ENCODE measurements around the gene SYNDIG1. TPM values are rescaled to one million over a fixed set of nuclear protein-coding genes. Genes with fewer than 3 reads are reported as not detected.
A peak's percentile ranks its signal among the peaks of the same experiment; 100 is the strongest.

The SYNDIG1 gene
- polyA plus RNA-seq, 1 donor, result 4.1 TPM

GRCh38 chr20:24448170-24448569 is 21.3 kb upstream of the SYNDIG1 start:
- DNase-seq, result no peak

- DNase-seq, result no peak
Observed at GRCh38 chr20:24449026-24449720, 20.3 kb upstream of the SYNDIG1 start.

GRCh38 chr20:24450177-24450576 is 19.3 kb upstream of the SYNDIG1 start:
- DNase-seq, result no peak

DNA sequence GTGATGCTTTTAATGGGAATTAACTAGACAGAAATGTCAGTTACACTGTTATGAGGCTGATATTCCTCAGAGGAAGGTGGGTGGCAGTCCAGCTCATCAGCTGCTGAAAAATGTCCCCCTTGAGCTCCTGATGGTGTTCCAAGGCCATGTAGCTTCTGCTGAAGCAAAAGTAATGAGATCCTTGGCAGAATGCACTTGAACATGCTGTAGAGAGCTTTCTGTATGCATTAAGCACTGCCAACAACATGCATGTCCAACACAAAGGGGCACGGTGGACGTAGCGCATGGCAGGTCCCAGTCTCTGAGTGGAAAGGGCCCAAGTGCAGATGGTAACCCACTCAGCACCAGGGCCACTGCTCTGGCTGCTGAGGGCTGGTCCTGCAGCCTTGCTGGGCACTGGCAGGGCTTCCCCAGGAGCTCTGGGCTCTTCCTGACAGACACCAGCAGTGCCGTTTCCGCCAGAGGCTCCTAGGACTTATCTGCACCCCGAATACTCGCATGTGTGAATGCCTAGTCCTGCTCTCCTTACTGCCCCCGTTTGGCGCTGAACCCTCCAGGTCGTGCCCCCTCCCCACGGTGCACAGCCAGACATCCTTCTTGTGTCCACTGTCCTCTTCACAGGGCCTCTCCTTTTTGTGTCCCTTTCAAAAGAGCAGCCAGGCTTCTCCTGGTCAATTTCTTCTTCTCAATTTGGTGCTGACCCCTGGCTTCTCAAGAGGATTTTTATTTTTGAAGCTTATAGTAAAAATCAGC is 18.6 kb upstream of the SYNDIG1 start:
- no peak for DNase-seq

DNA sequence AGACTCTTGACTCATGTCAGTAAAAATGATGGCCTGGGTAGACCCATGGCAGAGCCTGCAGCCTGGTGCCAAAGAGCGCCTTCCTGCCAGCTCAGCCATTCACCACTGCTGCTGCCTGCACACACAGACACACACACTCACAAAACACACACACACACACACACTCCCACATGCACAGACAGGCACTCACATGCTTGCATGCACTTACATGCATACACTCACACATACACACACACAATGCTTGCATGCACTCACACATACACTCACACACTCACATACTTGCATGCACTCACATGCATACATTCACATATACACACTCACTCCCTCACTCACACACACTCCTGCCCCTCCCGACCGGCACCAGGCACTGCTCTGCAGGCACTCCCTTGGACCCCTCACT is 18.0 kb upstream of the SYNDIG1 start:
- no peak for DNase-seq

GRCh38 chr20:24452016-24452415 is 17.4 kb upstream of the SYNDIG1 start:
- DNase-seq, result no peak

DNA sequence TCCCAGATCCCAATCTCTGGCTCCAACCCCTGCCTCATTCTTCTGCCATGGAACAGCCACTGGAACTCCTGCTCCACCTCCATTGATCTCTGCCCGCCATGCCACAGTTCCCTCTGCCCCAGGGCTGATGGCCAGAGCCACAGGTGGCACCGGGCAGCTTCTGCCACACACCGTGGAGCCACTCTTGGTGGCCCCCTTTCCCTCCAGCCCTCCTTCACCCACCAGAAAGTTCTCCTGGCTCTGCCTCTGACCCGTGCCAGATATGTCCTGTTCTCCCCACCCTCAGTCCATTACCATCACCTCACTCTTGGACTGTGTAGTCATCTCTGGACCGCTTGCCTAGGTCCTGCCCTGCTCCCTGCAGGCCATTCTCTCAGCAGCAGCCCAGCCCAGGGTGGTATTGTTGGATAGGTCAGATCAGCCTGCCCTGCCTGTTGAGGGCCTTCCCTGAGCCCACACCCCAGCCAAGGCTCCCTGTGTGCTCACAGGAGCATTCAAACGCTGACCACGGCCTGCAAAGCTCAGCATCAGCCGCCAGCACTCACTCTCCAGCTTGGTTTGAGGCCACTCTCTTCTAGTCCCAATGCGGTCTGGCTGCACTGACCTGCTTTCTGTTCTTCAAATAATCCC is 16.8 kb upstream of the SYNDIG1 start:
- no peak for DNase-seq

DNA sequence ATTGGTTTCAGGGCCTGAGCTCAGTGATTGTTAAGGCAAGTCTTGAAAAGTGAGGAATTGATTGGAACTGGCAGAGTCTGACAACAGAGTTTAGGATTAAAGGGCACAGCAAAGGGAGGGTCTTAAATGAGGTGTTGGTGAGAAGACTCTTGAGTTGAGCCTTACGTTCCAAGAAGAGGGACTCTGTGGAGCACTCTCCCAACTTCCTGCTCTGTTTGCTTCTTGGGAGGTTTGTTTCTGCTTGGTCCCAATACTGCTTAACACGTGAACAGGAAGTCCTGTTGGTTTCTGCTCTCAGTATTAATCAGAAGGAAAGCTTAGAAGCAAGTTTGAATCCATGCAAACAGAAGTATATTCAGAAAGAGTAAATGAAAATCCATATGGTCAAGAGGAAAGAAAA is 15.6 kb upstream of the SYNDIG1 start:
- DNase-seq, result no peak

- DNase-seq, result no peak
Observed at GRCh38 chr20:24455081-24455480, 14.3 kb upstream of the SYNDIG1 start.

GRCh38 chr20:24456398-24456781 is 13.0 kb upstream of the SYNDIG1 start:
- DNase-seq, result no peak

- no peak for DNase-seq
Observed at GRCh38 chr20:24458436-24458835, 11.0 kb upstream of the SYNDIG1 start.

GRCh38 chr20:24459733-24460132 is 9.7 kb upstream of the SYNDIG1 start:
- no peak for DNase-seq

DNA sequence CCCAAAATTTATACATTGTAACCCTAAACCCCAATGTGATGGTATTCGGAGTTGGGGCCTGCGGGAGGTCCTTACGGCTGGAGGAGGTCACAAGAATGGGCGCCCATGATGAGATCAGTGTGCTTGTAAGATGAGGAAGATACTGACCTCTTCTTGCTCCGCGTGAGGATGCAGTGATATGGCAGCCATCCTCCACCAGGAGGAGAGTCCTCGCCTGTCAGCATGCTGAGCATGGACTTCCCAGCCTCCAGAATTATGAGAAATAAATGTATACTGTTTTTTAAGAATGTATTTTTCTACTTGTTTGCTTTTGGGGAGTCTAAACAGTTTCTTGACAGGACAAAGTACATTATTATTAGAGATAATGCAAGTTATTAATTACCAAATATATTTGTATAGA is 8.7 kb upstream of the SYNDIG1 start:
- DNase-seq, result no peak

- no peak for DNase-seq
Observed at GRCh38 chr20:24461848-24462247, 7.6 kb upstream of the SYNDIG1 start.

- peak; percentile 19 for DNase-seq
Observed at GRCh38 chr20:24462460-24463010, 6.9 kb upstream of the SYNDIG1 start.

- DNase-seq, result no peak
Observed at GRCh38 chr20:24465159-24465558, 4.3 kb upstream of the SYNDIG1 start.

GRCh38 chr20:24465730-24466129 is 3.7 kb upstream of the SYNDIG1 start:
- peak; percentile 9 for DNase-seq

DNA sequence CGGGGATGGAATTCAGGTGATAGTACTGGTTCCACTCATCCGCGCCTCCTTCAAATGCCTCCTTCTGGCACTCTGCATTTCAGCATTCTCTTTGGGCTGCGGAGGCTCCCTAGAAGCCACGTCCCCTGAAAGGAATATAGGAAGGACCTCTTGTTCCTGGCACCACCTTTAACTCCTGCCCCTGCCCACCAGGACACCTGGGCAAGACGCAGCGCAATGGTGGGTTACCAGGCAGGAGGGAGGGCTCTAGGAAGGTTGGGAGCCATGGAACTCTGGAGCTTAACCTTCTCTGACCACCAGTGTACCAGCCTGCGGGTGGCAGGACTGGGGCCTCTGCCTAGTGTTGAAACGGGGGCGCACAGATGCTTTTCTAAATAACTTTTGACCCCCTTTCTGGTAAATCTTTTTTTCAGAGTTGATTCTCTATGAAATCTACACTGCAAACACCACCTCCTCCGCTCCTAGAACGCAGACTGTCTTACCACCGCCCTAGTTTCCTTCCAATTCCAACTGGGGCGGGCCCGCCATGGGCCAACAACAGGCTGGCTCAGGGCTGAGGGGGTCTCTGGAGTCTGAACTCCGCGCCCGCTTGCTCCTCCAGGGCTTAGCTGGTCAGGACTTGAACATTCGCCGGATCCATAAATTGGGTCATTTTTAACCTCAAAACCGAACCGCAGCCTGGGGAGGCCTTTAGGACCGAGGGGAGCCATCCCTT is 871 bp upstream of the SYNDIG1 start:
- no peak for DNase-seq

GRCh38 chr20:24469894-24470745 is 691 bp downstream of the SYNDIG1 start:
- DNase-seq, result peak; percentile 11

GRCh38 chr20:24470746-24471582 is 1.5 kb downstream of the SYNDIG1 start:
- peak; percentile 9 for DNase-seq

DNA sequence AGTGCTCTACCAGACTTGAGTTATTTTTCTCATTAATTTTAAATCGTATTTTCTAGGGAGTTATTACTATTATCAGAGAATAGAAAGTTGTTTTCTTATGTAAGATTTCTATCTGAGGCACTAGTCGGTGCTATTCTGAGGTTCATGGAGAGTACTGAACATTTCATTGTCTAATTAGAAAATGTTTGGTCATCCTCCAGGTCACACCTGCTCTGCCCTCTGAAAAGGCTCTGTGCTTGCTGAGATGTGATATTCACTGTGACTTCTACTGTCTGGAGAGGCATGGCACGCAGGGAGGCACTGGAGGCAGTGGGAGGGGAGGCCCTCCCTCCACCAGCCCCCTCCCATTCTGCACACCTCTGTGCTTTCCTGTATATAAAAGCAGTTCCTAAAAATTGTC is 3.0 kb downstream of the SYNDIG1 start:
- no peak for DNase-seq
